SK-N-SH (cell line): ENCODE measurements around the gene OPN1SW. TPM values are rescaled to one million over a fixed set of nuclear protein-coding genes. Genes with fewer than 3 reads are reported as not detected.

Experiments used
- CTCF ChIA-PET: fragments of 300-600, 350-600 bp; formaldehyde crosslinking; extraction: SDS; loops from one replicate; lab custom pipeline; 2021; lab: Yijun Ruan, JAX
- POLR2A ChIA-PET: fragments of 350-600 bp; sonication (Branson Sonifier 250); formaldehyde crosslinking; extraction: SDS; loops from one replicate; lab custom pipeline; 2020; ENCODE audit warnings: antibody characterized with exemption, inconsistent platforms; lab: Yijun Ruan, JAX
- DNase-seq: peaks from one replicate; pipeline ENCODE4 v3.0.0; 2012
- H2AFZ ChIP-seq: fragments of 200-600 bp; sonication (generic); 2 replicates; pipeline ENCODE4 v1.8.1; 2016; ENCODE audit warnings: antibody characterized with exemption, mild to moderate bottlenecking, low read depth
- H3F3A ChIP-seq: fragments of 200-600 bp; sonication (generic); replicated peaks from 2 replicates; pipeline ENCODE3; 2016; ENCODE audit warnings: antibody characterized with exemption, mild to moderate bottlenecking; ENCODE audit not compliant: insufficient read depth
- H3K27ac ChIP-seq, 2 experiments: fragments of 200-500 bp in 1 of 2; fragments of 200-600 bp in 1 of 2; sonication (Bioruptor generic) in 1 of 2; sonication (generic), shearing (Covaris generic) in 1 of 2; 2 replicates each; pipeline versions ENCODE4 v1.5.1 to v1.6.1; 2014 to 2016; ENCODE audit warnings: low read depth in 2 of 2, inconsistent platforms in 1 of 2, low read length in 1 of 2, mild to moderate bottlenecking in 1 of 2, mixed read lengths in 1 of 2
- H3K27me3 ChIP-seq: fragments of 200-600 bp; sonication (generic), shearing (Covaris generic); 2 replicates; pipeline ENCODE4 v1.6.1; 2016; ENCODE audit warnings: mixed run types; ENCODE audit not compliant: insufficient read depth
- H3K36me3 ChIP-seq, 2 experiments: fragments of 200-500 bp in 1 of 2; fragments of 200-600 bp in 1 of 2; sonication (Bioruptor generic) in 1 of 2; sonication (generic) in 1 of 2; replicated peaks in 1 of 2; 2 replicates each; pipeline versions ENCODE3 to v1.5.1; 2014 to 2016; ENCODE audit warnings: low read length in 1 of 2, mild to moderate bottlenecking in 1 of 2; ENCODE audit not compliant: insufficient read depth in 2 of 2, control insufficient read depth in 1 of 2
- H3K4me1 ChIP-seq, 2 experiments: fragments of 200-500 bp in 1 of 2; fragments of 200-600 bp in 1 of 2; sonication (Bioruptor generic) in 1 of 2; sonication (generic), shearing (Covaris generic) in 1 of 2; 2 replicates each; pipeline versions ENCODE4 v1.5.1 to v1.6.1; 2014 to 2016; ENCODE audit warnings: low read depth in 1 of 2, low read length in 1 of 2, mixed run types in 1 of 2; ENCODE audit not compliant: insufficient read depth in 2 of 2, control insufficient read depth in 1 of 2
- H3K4me2 ChIP-seq: fragments of 200-600 bp; sonication (generic), shearing (Covaris generic); 2 replicates; pipeline ENCODE4 v1.6.1; 2017; ENCODE audit warnings: mixed run types
- H3K4me3 ChIP-seq, 2 experiments: fragments of 200-500 bp in 1 of 2; fragments of 200-600 bp in 1 of 2; sonication (Bioruptor generic) in 1 of 2; sonication (generic), shearing (Covaris generic) in 1 of 2; 2 replicates each; pipeline versions ENCODE4 v1.5.1 to v1.8.1; 2014 to 2016; ENCODE audit warnings: low read depth in 2 of 2, inconsistent platforms in 1 of 2, low read length in 1 of 2, mild to moderate bottlenecking in 1 of 2, mixed read lengths in 1 of 2, moderate library complexity in 1 of 2
- H3K79me2 ChIP-seq: fragments of 200-600 bp; sonication (generic); 2 replicates; pipeline ENCODE4 v1.8.1; 2017; ENCODE audit warnings: mild to moderate bottlenecking; ENCODE audit not compliant: insufficient read depth
- H3K9ac ChIP-seq: fragments of 200-600 bp; sonication (generic); 2 replicates; pipeline ENCODE4 v1.6.1; 2017; ENCODE audit warnings: mixed run types
- H3K9me2 ChIP-seq: fragments of 200-600 bp; sonication (generic); 2 replicates; pipeline ENCODE4 v1.6.1; 2017; ENCODE audit warnings: mixed run types
- H3K9me3 ChIP-seq: fragments of 200-600 bp; sonication (generic); 2 replicates; pipeline ENCODE4 v1.6.1; 2017; ENCODE audit warnings: mixed run types, mild to moderate bottlenecking, moderate library complexity
- H4K20me1 ChIP-seq: fragments of 200-600 bp; sonication (generic); 2 replicates; pipeline ENCODE4 v1.6.1; 2017; ENCODE audit warnings: mild to moderate bottlenecking, mixed run types; ENCODE audit not compliant: insufficient read depth
- CHD2 ChIP-seq: fragments of 150-350 bp; IDR thresholded peaks from 2 replicates; pipeline ENCODE4 v1.6.1; 2018; ENCODE audit warnings: low read length; ENCODE audit not compliant: partially characterized antibody
- CTCF ChIP-seq: fragments of 200-600 bp; sonication (generic); IDR thresholded peaks from 2 replicates; pipeline ENCODE4 v1.6.1; 2017; ENCODE audit warnings: antibody characterized with exemption, mild to moderate bottlenecking, moderate library complexity
- ELF1 ChIP-seq: IDR thresholded peaks from 2 replicates; pipeline ENCODE4 v1.4.0; 2012
- FOSL2 ChIP-seq: IDR thresholded peaks from 2 replicates; pipeline ENCODE4 v1.4.0; 2012; ENCODE audit warnings: low read depth, mild to moderate bottlenecking, moderate library complexity, borderline replicate concordance
- FOXM1 ChIP-seq: IDR thresholded peaks from 2 replicates; pipeline ENCODE4 v1.4.0; 2012; ENCODE audit warnings: low read depth, mild to moderate bottlenecking
- GATA2 ChIP-seq: sonication (generic); formaldehyde crosslinking; IDR thresholded peaks from 2 replicates; pipeline ENCODE4 v1.5.0; 2020; ENCODE audit warnings: mild to moderate bottlenecking, missing genetic modification reagents
- IRF3 ChIP-seq: fragments of 150-350 bp; IDR thresholded peaks from 2 replicates; pipeline ENCODE4 v1.6.1; 2016; ENCODE audit warnings: mild to moderate bottlenecking, low read depth, low read length
- JUND ChIP-seq: IDR thresholded peaks from 2 replicates; pipeline ENCODE4 v1.4.0; 2012
- PBX3 ChIP-seq: IDR thresholded peaks from 2 replicates; pipeline ENCODE4; 2012
- RAD21 ChIP-seq: IDR thresholded peaks from 2 replicates; pipeline ENCODE4 v1.6.1; 2012; ENCODE audit warnings: mild to moderate bottlenecking, low read length
- REST ChIP-seq: IDR thresholded peaks from 2 replicates; pipeline ENCODE4 v1.6.1; 2012; ENCODE audit warnings: mild to moderate bottlenecking, low read depth, low read length, moderate library complexity
- RFX5 ChIP-seq: IDR thresholded peaks from 2 replicates; pipeline ENCODE4 v1.6.1; 2012; ENCODE audit warnings: mild to moderate bottlenecking, improper control_type of control experiment, low read length
- SIN3A ChIP-seq: IDR thresholded peaks from 2 replicates; pipeline ENCODE4 v1.6.1; 2012; ENCODE audit warnings: low read depth, mild to moderate bottlenecking, low read length, moderate library complexity, borderline replicate concordance
- SMC3 ChIP-seq: IDR thresholded peaks from 2 replicates; pipeline ENCODE4 v1.6.1; 2012; ENCODE audit warnings: low read depth, low read length, improper control_type of control experiment
- TAF1 ChIP-seq: IDR thresholded peaks from 2 replicates; pipeline ENCODE4 v1.6.1; 2012; ENCODE audit warnings: low read depth, mild to moderate bottlenecking, low read length, moderate library complexity, borderline replicate concordance
- TCF12 ChIP-seq: IDR thresholded peaks from 2 replicates; pipeline ENCODE4 v1.4.0; 2012
- WGBS: methylation state at CpG from one replicate; pipeline ENCODE4 v1.1.6; 2017; ENCODE audit warnings: low lambda C conversion rate; 5-methylcytosine and 5-hydroxymethylcytosine counted together
- polyA plus RNA-seq, 3 experiments: library from polyadenylated mRNA; depleted of rRNA; stranded (reverse); fragments of >200 nt; gene quantifications; 2 replicates each; pipeline ENCODE4 v1.2.3, GENCODE V29; 2012

OPN1SW gene
- polyA plus RNA-seq, 1 of the 3 experiments (the other 2 are of a cell fraction): 0.05 TPM

- H4K20me1 ChIP-seq: no peaks in the 10 kb centered on the region
- H3K4me1 ChIP-seq: 0 out of 4 replicates have a peak, but pooled peaks cover 0 to 6% of the 10 kb centered on the region in 2 experiments
- no peaks in the 10 kb centered on the region for H3K79me2 ChIP-seq
- peaks cover 8% of the 10 kb centered on the region for H3F3A ChIP-seq
- WGBS: 74% methylated on average over 3 of the region's 3 CpGs
- ChIA-PET CTCF (interaction anchor here (0.6 to 1.3 kb wide), 3 partner anchors 9 to 130 kb away, joined by 3 read pairs; no protein-coding TSS in a partner anchor), POLR2A (no interaction called here)
- no peak overlapping the region for H3K9ac ChIP-seq
- no peak for DNase-seq
- H3K4me3 ChIP-seq: no peak overlapping the region
- H2AFZ ChIP-seq: no peak overlapping the region
- no peak overlapping the region for H3K4me2 ChIP-seq
- peaks cover 28 to 31% of the 10 kb centered on the region in 2 experiments for H3K36me3 ChIP-seq
- H3K9me3 ChIP-seq: no peaks in the 10 kb centered on the region
- no peaks in the 10 kb centered on the region for H3K27me3 ChIP-seq
- no peak overlapping the region for H3K27ac ChIP-seq
- TF ChIP-seq PBX3: no peak
- TF ChIP-seq REST: no peak
- TF ChIP-seq IRF3: no peak
- TF ChIP-seq FOXM1: no peak
- TF ChIP-seq RFX5: no peak
- no peak for TF ChIP-seq TAF1
- TF ChIP-seq SIN3A: no peak
- TF ChIP-seq GATA2: no peak
- no peak for TF ChIP-seq RAD21
- no peak for TF ChIP-seq CHD2
- no peaks in the 10 kb centered on the region for H3K9me2 ChIP-seq
Measured at GRCh38 chr7:128800567-128800966, 25.0 kb upstream of the OPN1SW start.

- CTCF ChIA-PET: interaction anchor here (0.6 to 1.2 kb wide), 3 partner anchors 11 to 271 kb away, joined by 3 to 4 read pairs (median 3); no protein-coding TSS in a partner anchor
- WGBS: 90% methylated on average over 2 of the region's 2 CpGs
Measured at GRCh38 chr7:128799451-128799850, 23.9 kb upstream of the OPN1SW start.

More at GRCh38 chr7:128799451-128799850, 23.9 kb upstream of the OPN1SW start:
- no peak overlapping the region for H3K4me2 ChIP-seq
- no peak overlapping the region for H3K4me3 ChIP-seq
- no peak for DNase-seq
- H3K27me3 ChIP-seq: no peaks in the 10 kb centered on the region
- H3F3A ChIP-seq: peaks cover 16% of the 10 kb centered on the region
- H3K4me1 ChIP-seq: 0 out of 4 replicates have a peak, but pooled peaks cover 0 to 6% of the 10 kb centered on the region in 2 experiments
- H3K27ac ChIP-seq: no peak overlapping the region
- H4K20me1 ChIP-seq: no peaks in the 10 kb centered on the region
- no peaks in the 10 kb centered on the region for H3K9me2 ChIP-seq
- POLR2A ChIA-PET: no interaction called here
- H3K79me2 ChIP-seq: no peaks in the 10 kb centered on the region
- no peaks in the 10 kb centered on the region for H3K9me3 ChIP-seq
- H2AFZ ChIP-seq: no peak overlapping the region
- TF ChIP-seq JUND: no peak
- no peak for TF ChIP-seq SMC3
- TF ChIP-seq CHD2: no peak
- TF ChIP-seq ELF1: no peak
- no peak for TF ChIP-seq TCF12
- TF ChIP-seq REST: no peak
- no peak for TF ChIP-seq CTCF
- TF ChIP-seq FOSL2: no peak
- no peak overlapping the region for H3K9ac ChIP-seq
- peaks cover 29 to 38% of the 10 kb centered on the region in 2 experiments for H3K36me3 ChIP-seq
